Sigmoid colon (tissue), 4 donors: ENCODE results near the gene TMEM61.

Experiments used
- POLR2A ChIP-seq, 2 donors: fragments of 450-650 bp; IDR thresholded peaks; one replicate each; pipeline ENCODE4 v1.6.1; 2016; ENCODE audit warnings: antibody characterized with exemption in 2 of 2, mild to moderate bottlenecking in 2 of 2, moderate library complexity in 2 of 2
- POLR2AphosphoS5 ChIP-seq, 4 donors: sonication (generic); formaldehyde crosslinking; IDR thresholded peaks; one replicate each; pipeline ENCODE4 v1.6.1; 2017; ENCODE audit warnings: antibody characterized with exemption in 4 of 4
- TF ChIP-seq, protein P1 (sequence below), 4 experiments: fragments of 450-650 bp in 3 of 4; fragments of 200-600 bp in 1 of 4; IDR thresholded peaks; one replicate each; pipeline ENCODE4 v1.5.1; 2016 to 2019; ENCODE audit warnings: antibody characterized with exemption in 4 of 4, mild to moderate bottlenecking in 3 of 4, moderate library complexity in 2 of 4

- TF ChIP-seq, protein P1, sequence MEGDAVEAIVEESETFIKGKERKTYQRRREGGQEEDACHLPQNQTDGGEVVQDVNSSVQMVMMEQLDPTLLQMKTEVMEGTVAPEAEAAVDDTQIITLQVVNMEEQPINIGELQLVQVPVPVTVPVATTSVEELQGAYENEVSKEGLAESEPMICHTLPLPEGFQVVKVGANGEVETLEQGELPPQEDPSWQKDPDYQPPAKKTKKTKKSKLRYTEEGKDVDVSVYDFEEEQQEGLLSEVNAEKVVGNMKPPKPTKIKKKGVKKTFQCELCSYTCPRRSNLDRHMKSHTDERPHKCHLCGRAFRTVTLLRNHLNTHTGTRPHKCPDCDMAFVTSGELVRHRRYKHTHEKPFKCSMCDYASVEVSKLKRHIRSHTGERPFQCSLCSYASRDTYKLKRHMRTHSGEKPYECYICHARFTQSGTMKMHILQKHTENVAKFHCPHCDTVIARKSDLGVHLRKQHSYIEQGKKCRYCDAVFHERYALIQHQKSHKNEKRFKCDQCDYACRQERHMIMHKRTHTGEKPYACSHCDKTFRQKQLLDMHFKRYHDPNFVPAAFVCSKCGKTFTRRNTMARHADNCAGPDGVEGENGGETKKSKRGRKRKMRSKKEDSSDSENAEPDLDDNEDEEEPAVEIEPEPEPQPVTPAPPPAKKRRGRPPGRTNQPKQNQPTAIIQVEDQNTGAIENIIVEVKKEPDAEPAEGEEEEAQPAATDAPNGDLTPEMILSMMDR (IDR thresholded peaks at IDR 0.05) = no peak
- TF ChIP-seq POLR2AphosphoS5 (IDR thresholded peaks at IDR 0.05) = no peak
- no peak for TF ChIP-seq POLR2A (IDR thresholded peaks at IDR 0.05)
These were observed 32.2 kb downstream of the TMEM61 start for GRCh38 chr1:55012661-55013060.
